HCT116 (cell line): Measurements from ENCODE around the gene PSME2. TPM values are rescaled to one million over a fixed set of nuclear protein-coding genes. Genes with fewer than 3 reads are reported as not detected.
A peak's percentile ranks its signal among the peaks of the same experiment; 100 is the strongest.

Source experiments
- ATAC-seq: fragments of 200-7000 bp; cut with Tn5 transposase; 2 replicates; pipeline ENCODE4 v1.9.1; 2020; ENCODE audit warnings: mild to moderate bottlenecking, moderate library complexity
- BruUV-seq: library from RNA; stranded (reverse); fragments of 400-500 nt; replicated peaks from 2 replicates; lab custom pipeline; 2021; lab: Mats Ljungman, UMichigan
- CTCF ChIA-PET: fragments of 300-600 bp; sonication (Branson Sonifier 250); formaldehyde crosslinking; loops from one replicate; lab custom pipeline; 2021; ENCODE audit warnings: antibody characterized with exemption; lab: Charles Lee
- POLR2A ChIA-PET: fragments of 300-600, 350-600 bp; sonication (Branson Sonifier 250); formaldehyde crosslinking; loops from one replicate; lab custom pipeline; 2021; ENCODE audit warnings: antibody characterized with exemption; lab: Charles Lee
- RAD21 ChIA-PET, 2 experiments: fragments of 300-600 bp; sonication (Branson Sonifier 250); formaldehyde crosslinking; loops; one replicate each; lab custom pipeline; 2023; ENCODE audit warnings: low total read pairs in 2 of 2; ENCODE audit not compliant: uncharacterized antibody in 2 of 2, unreplicated experiment in 2 of 2, low non-redundant PET in 1 of 2; lab: Charles Lee
- DNase-seq: peaks from one replicate; pipeline ENCODE4 v3.0.0-alpha.2; 2010; ENCODE audit warnings: low read depth, low spot score
- H2AFZ ChIP-seq: fragments of 200-600 bp; shearing (Covaris generic), sonication (generic); 2 replicates; pipeline ENCODE4 v1.6.1; 2017; ENCODE audit warnings: low read depth, mixed run types, mixed read lengths, antibody characterized with exemption, low read length; ENCODE audit not compliant: poor library complexity, severe bottlenecking
- H3K27ac ChIP-seq: 2 replicates; pipeline ENCODE4 v1.5.1; 2012; ENCODE audit warnings: low read depth, low read length
- H3K27me3 ChIP-seq: fragments of 200-600 bp; sonication (generic); 2 replicates; pipeline ENCODE4 v1.6.1; 2016; ENCODE audit warnings: mixed run types, low read length, mixed read lengths; ENCODE audit not compliant: insufficient read depth
- H3K36me3 ChIP-seq, 2 experiments: fragments of 200-500 bp in 1 of 2; fragments of 200-600 bp in 1 of 2; sonication (Bioruptor generic) in 1 of 2; sonication (generic) in 1 of 2; 2 replicates each; pipeline versions ENCODE4 v1.5.1 to v1.6.1; 2014 to 2016; ENCODE audit warnings: low read length in 2 of 2, inconsistent platforms in 1 of 2, mixed read lengths in 1 of 2, mixed run types in 1 of 2; ENCODE audit not compliant: insufficient read depth in 2 of 2, control insufficient read depth in 1 of 2
- H3K4me1 ChIP-seq, 2 experiments: fragments of 200-600 bp in 1 of 2; sonication (generic) in 1 of 2; 2 replicates each; pipeline versions ENCODE4 v1.5.1 to v1.6.1; 2012 to 2017; ENCODE audit warnings: low read length in 2 of 2, inconsistent platforms in 1 of 2, mild to moderate bottlenecking in 1 of 2, mixed read lengths in 1 of 2, mixed run types in 1 of 2, moderate library complexity in 1 of 2; ENCODE audit not compliant: insufficient read depth in 2 of 2, control insufficient read depth in 1 of 2
- H3K4me2 ChIP-seq: fragments of 200-600 bp; sonication (generic); 2 replicates; pipeline ENCODE4 v1.6.1; 2017; ENCODE audit warnings: mixed run types, low read length, mixed read lengths
- H3K4me3 ChIP-seq, 2 experiments: fragments of 200-600 bp in 1 of 2; sonication (generic) in 1 of 2; replicated peaks in 1 of 2; 2 replicates each; pipeline ENCODE4 v1.5.1; 2011 to 2016; ENCODE audit warnings: low read length in 2 of 2, control low read depth in 1 of 2, low read depth in 1 of 2, mild to moderate bottlenecking in 1 of 2, mixed read lengths in 1 of 2, mixed run types in 1 of 2
- H3K79me2 ChIP-seq: fragments of 200-600 bp; sonication (generic); 2 replicates; pipeline ENCODE4 v1.6.1; 2017; ENCODE audit warnings: mild to moderate bottlenecking, mixed run types, low read length, moderate library complexity, mixed read lengths; ENCODE audit not compliant: insufficient read depth
- H3K9ac ChIP-seq: fragments of 200-600 bp; sonication (generic); 2 replicates; pipeline ENCODE4 v1.6.1; 2016; ENCODE audit warnings: low read length, mixed read lengths
- H3K9me2 ChIP-seq: fragments of 200-600 bp; sonication (generic), shearing (Covaris generic); 2 replicates; pipeline ENCODE4 v1.6.1; 2017; ENCODE audit warnings: mixed run types, mild to moderate bottlenecking, moderate library complexity; ENCODE audit not compliant: insufficient read depth
- H3K9me3 ChIP-seq, 2 experiments: fragments of 200-500 bp in 1 of 2; fragments of 200-600 bp in 1 of 2; sonication (Bioruptor generic) in 1 of 2; sonication (generic) in 1 of 2; 2 replicates each; pipeline ENCODE4 v1.6.1; 2014 to 2017; ENCODE audit warnings: low read length in 2 of 2, mixed read lengths in 2 of 2, inconsistent platforms in 1 of 2, low read depth in 1 of 2, mild to moderate bottlenecking in 1 of 2, mixed run types in 1 of 2, moderate library complexity in 1 of 2; ENCODE audit not compliant: control insufficient read depth in 1 of 2, insufficient read depth in 1 of 2
- H4K20me1 ChIP-seq: fragments of 200-600 bp; sonication (generic), shearing (Covaris generic); 2 replicates; pipeline ENCODE4 v1.6.1; 2017; ENCODE audit warnings: mixed run types, mild to moderate bottlenecking, moderate library complexity; ENCODE audit not compliant: insufficient read depth
- CBX3 ChIP-seq: IDR thresholded peaks from 2 replicates; pipeline ENCODE4 v1.6.1; 2012; ENCODE audit warnings: low read depth
- CEBPB ChIP-seq: IDR thresholded peaks from 2 replicates; pipeline ENCODE4 v1.6.1; 2012; ENCODE audit warnings: low read depth
- ELF1 ChIP-seq: IDR thresholded peaks from 2 replicates; pipeline ENCODE4 v1.6.1; 2012; ENCODE audit warnings: low read depth, borderline replicate concordance
- FOSL1 ChIP-seq: IDR thresholded peaks from 2 replicates; pipeline ENCODE4 v1.6.1; 2012; ENCODE audit warnings: low read depth
- JUND ChIP-seq: IDR thresholded peaks from 2 replicates; pipeline ENCODE4 v1.6.1; 2012
- SIN3A ChIP-seq: IDR thresholded peaks from 2 replicates; pipeline ENCODE4 v1.6.1; 2012; ENCODE audit warnings: low read depth
- SP1 ChIP-seq: IDR thresholded peaks from 2 replicates; pipeline ENCODE4 v1.6.1; 2012; ENCODE audit warnings: low read depth
- TCF7L2 ChIP-seq: IDR thresholded peaks from 2 replicates; pipeline ENCODE4 v1.7.0; 2011; ENCODE audit warnings: borderline replicate concordance, inconsistent platforms; ENCODE audit not compliant: insufficient read depth, insufficient read length; ENCODE audit errors: extremely low read depth
- ZFX ChIP-seq: fragments of 450-650 bp; IDR thresholded peaks from 2 replicates; pipeline ENCODE4 v1.6.1; 2017
- intact Hi-C: fragments of 100-400 bp; cut with micrococcal nuclease; formaldehyde crosslinking; loops from 2 replicates; pipeline ENCODE4 v1.10.0; 2022
- total RNA-seq: library from RNA; stranded (reverse); gene quantifications from one replicate; pipeline ENCODE4 v1.2.1, GENCODE V29; 2021; ENCODE audit not compliant: unreplicated experiment
- TF ChIP-seq, protein P1 (sequence below): IDR thresholded peaks from 2 replicates; pipeline ENCODE4 v1.6.1; 2012; ENCODE audit warnings: low read depth
- TF ChIP-seq, protein P2 (sequence below): IDR thresholded peaks from 2 replicates; pipeline ENCODE4 v1.6.1; 2012
- TF ChIP-seq, protein P3 (sequence below): IDR thresholded peaks from 2 replicates; pipeline ENCODE4 v1.6.1; 2011; ENCODE audit warnings: mild to moderate bottlenecking, low read length, moderate library complexity; ENCODE audit not compliant: insufficient replicate concordance; ENCODE audit errors: extremely low read depth
- TF ChIP-seq, protein P4 (sequence below), 3 experiments: fragments of 200-600 bp in 1 of 3; sonication (generic) in 1 of 3; IDR thresholded peaks in 2 of 3; conservative IDR thresholded peaks in 1 of 3; 2 replicates each; pipeline ENCODE4 v1.5.1; 2012 to 2017; ENCODE audit warnings: low read depth in 2 of 3, low read length in 2 of 3, antibody characterized with exemption in 1 of 3, borderline replicate concordance in 1 of 3, control low read depth in 1 of 3, mild to moderate bottlenecking in 1 of 3, mixed read lengths in 1 of 3, mixed run types in 1 of 3, moderate library complexity in 1 of 3; ENCODE audit not compliant: insufficient read depth in 1 of 3

Gene PSME2
- total RNA-seq, 1 experiment from 2014 or later, result 160 TPM

DNA sequence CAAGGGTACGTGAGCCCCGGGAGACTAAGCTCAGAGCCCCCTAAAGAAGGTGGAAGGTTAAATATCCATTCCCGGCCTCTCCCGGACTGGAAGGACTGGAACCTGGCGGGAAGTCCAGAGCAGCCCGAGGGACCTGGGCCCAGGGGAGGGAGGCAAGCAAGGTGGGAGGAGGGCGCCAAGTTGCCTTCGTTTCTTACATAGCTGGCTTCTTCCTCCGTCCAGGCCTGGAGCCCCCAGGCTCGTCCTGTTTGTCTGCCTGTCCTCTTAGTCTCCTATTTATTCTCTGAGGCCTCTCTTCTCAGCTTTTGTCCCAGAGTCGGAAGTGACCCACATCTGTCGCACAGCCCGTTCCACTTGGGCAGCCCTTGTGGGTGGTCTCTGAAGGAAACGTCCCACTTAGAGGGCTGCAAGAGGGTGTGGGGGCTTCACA lies 51.6 kb downstream of the PSME2 start:
- intact Hi-C loops, result loop anchor here (1.0 to 10.0 kb wide), 2 partner anchors 19 to 110 kb away; partner anchors contain the start of genes DCAF11, DHRS4L2 and NRL
- ChIA-PET RAD21 (interaction anchor here in 1 of 2 experiments (0.5 kb wide), 1 partner anchor 173 kb away, joined by 3 read pairs; no protein-coding TSS in a partner anchor), CTCF (interaction anchor here (6.0 kb wide), 1 partner anchor 14 kb away, joined by 73 read pairs; no protein-coding TSS in a partner anchor), POLR2A (interaction anchor here (1.1 to 4.5 kb wide), 5 partner anchors 12 to 66 kb away, joined by 4 to 49 read pairs (median 8); partner anchors contain the start of genes DCAF11, IRF9 and NRL)
- TF ChIP-seq FOSL1 (no peak), CBX3 (no peak), CEBPB (no peak), SP1 (no peak), TCF7L2 (no peak), ELF1 (no peak), ZFX (no peak; the same call in 1 of the 2 replicates), JUND (no peak), SIN3A (no peak)
- TF ChIP-seq, protein P1, sequence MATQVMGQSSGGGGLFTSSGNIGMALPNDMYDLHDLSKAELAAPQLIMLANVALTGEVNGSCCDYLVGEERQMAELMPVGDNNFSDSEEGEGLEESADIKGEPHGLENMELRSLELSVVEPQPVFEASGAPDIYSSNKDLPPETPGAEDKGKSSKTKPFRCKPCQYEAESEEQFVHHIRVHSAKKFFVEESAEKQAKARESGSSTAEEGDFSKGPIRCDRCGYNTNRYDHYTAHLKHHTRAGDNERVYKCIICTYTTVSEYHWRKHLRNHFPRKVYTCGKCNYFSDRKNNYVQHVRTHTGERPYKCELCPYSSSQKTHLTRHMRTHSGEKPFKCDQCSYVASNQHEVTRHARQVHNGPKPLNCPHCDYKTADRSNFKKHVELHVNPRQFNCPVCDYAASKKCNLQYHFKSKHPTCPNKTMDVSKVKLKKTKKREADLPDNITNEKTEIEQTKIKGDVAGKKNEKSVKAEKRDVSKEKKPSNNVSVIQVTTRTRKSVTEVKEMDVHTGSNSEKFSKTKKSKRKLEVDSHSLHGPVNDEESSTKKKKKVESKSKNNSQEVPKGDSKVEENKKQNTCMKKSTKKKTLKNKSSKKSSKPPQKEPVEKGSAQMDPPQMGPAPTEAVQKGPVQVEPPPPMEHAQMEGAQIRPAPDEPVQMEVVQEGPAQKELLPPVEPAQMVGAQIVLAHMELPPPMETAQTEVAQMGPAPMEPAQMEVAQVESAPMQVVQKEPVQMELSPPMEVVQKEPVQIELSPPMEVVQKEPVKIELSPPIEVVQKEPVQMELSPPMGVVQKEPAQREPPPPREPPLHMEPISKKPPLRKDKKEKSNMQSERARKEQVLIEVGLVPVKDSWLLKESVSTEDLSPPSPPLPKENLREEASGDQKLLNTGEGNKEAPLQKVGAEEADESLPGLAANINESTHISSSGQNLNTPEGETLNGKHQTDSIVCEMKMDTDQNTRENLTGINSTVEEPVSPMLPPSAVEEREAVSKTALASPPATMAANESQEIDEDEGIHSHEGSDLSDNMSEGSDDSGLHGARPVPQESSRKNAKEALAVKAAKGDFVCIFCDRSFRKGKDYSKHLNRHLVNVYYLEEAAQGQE, result no peak
- TF ChIP-seq, protein P2, sequence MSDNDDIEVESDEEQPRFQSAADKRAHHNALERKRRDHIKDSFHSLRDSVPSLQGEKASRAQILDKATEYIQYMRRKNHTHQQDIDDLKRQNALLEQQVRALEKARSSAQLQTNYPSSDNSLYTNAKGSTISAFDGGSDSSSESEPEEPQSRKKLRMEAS, result no peak
- TF ChIP-seq, protein P3, sequence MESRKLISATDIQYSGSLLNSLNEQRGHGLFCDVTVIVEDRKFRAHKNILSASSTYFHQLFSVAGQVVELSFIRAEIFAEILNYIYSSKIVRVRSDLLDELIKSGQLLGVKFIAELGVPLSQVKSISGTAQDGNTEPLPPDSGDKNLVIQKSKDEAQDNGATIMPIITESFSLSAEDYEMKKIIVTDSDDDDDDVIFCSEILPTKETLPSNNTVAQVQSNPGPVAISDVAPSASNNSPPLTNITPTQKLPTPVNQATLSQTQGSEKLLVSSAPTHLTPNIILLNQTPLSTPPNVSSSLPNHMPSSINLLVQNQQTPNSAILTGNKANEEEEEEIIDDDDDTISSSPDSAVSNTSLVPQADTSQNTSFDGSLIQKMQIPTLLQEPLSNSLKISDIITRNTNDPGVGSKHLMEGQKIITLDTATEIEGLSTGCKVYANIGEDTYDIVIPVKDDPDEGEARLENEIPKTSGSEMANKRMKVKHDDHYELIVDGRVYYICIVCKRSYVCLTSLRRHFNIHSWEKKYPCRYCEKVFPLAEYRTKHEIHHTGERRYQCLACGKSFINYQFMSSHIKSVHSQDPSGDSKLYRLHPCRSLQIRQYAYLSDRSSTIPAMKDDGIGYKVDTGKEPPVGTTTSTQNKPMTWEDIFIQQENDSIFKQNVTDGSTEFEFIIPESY, result no peak
- TF ChIP-seq, protein P4, sequence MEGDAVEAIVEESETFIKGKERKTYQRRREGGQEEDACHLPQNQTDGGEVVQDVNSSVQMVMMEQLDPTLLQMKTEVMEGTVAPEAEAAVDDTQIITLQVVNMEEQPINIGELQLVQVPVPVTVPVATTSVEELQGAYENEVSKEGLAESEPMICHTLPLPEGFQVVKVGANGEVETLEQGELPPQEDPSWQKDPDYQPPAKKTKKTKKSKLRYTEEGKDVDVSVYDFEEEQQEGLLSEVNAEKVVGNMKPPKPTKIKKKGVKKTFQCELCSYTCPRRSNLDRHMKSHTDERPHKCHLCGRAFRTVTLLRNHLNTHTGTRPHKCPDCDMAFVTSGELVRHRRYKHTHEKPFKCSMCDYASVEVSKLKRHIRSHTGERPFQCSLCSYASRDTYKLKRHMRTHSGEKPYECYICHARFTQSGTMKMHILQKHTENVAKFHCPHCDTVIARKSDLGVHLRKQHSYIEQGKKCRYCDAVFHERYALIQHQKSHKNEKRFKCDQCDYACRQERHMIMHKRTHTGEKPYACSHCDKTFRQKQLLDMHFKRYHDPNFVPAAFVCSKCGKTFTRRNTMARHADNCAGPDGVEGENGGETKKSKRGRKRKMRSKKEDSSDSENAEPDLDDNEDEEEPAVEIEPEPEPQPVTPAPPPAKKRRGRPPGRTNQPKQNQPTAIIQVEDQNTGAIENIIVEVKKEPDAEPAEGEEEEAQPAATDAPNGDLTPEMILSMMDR (IDR thresholded peaks at IDR 0.05 in 2 of 3, conservative IDR thresholded peaks at IDR 0.05 in 1 of 3; ENCODE audit: borderline replicate concordance in 1 of 3, insufficient read depth in 1 of 3, low read depth in 2 of 3, low read length in 2 of 3), result no peak
- ATAC-seq, result no peak; the same call in 1 of the 2 replicates
- Histone ChIP-seq H3K9me3 (no peaks in the 10 kb centered on the region), H3K9me2 (no peaks in the 10 kb centered on the region), H3K4me3 (peak overlapping the region; percentile 94 to 96), H3K27me3 (no peaks in the 10 kb centered on the region), H3K9ac (peak overlapping the region; percentile 84), H3K79me2 (peaks cover 7% of the 10 kb centered on the region; the same call in 1 of the 2 replicates), H3K27ac (peak overlapping the region; percentile 87), H3K4me2 (peak overlapping the region; percentile 87), H2AFZ (no peak overlapping the region), H3K4me1 (peaks cover 15 to 22% of the 10 kb centered on the region in 2 experiments), H3K36me3 (no peaks in the 10 kb centered on the region), H4K20me1 (no peaks in the 10 kb centered on the region)
- DNase-seq, result no peak
- BruUV-seq, result no TSS peak
